NCI-H524 (cell line): ENCODE results near the gene VWA8.
"Not testable (repeated sequence)": the region's sequence is repeated elsewhere in the genome, so short reads cannot be mapped to it uniquely, and the experiment has no call there.

Experiments
- DNase-seq, 2 experiments: peaks; one replicate each; lab custom pipeline; 2025; lab: John Stamatoyannopoulos, UW

VWA8 gene

DNA sequence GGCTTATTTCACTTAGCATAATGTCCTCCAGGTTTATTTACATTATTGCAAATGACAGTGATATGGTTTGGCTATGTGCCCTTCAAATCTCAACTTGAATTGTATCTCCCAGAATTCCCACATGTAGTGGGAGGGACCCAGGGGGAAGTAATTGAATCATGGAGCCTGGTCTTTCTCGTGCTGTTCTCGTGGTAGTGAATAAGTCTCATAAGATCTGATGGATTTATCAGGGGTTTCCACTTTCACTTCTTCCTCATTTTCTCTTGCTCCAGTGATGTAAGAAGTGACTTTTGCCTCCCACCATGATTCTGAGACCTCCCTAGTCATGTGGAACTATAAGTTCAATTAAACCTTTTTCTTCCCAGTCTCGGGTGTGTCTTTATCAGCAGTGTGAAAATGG, 109.6 kb downstream of the VWA8 start:
- DNase-seq = no peak

GRCh38 chr13:41848435-41849255, 112.3 kb downstream of the VWA8 start:
- no peak for DNase-seq

DNA sequence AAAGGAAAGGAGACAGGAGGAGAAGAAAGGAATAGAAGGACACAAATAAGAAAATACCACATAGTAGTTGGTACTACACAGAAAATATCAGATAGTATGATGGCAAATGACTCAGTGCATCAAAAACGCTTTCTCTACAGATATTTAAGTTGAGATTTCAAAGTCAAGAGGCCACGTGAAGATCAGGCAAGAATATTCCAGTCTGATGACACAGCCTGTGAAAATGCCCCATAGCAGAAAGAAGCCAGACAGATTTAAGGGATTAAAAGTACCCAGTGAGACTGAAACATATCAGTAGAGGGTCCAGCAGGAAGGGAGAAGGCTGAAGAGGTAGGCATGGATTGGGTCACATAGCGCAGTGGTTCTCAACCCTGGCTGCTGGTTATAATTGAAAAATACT, 113.7 kb downstream of the VWA8 start:
- DNase-seq = no peak

DNA sequence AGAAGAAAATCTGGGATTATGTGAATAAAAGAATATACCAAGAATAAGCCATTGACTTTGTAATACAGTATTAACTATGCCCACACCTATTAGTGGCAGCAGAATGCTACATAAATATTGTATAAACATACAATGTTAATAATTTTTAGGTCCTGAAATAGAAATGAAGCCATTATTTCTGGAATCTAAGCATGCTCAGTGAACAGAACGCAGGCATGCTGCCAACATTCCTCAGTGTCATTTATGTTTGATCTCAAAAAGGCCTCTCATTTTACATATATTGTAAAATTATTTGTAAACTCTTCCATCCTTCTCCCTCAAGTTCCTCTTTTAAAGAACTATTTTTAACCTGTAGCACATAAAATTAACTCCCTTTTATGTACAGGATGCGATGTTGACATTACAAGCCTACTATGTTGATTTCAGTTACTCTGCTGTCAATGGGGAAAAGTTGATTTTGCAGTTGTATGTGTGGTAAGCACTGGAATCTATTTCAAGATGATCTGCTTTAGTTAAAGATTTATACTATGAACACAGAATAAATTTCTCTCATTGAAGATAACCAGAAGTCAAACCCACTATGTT, 118.8 kb downstream of the VWA8 start:
- no peak for DNase-seq

GRCh38 chr13:41837629-41838028, 123.3 kb downstream of the VWA8 start:
- no peak for DNase-seq

DNA sequence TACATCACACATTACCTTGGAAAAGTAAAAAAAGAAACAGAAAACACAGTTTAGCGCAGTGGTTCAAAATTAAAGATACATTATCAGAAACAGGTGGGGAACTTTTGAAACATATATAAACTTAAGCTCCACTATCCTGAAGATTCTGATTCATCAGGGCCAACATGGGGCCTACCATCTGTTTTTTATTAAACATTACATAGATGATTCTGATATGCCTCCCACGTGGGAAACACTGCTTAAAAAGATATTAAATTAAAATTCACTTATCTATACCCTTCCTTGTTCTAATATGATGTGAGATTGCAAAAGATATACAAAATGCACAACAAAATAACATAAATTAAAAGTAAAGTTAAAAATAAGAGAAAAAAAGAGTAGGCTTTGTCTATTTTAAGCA, 125.0 kb downstream of the VWA8 start:
- no peak for DNase-seq

- DNase-seq = not testable (repeated sequence)
Measured at GRCh38 chr13:41834697-41835096, 126.2 kb downstream of the VWA8 start.

DNA sequence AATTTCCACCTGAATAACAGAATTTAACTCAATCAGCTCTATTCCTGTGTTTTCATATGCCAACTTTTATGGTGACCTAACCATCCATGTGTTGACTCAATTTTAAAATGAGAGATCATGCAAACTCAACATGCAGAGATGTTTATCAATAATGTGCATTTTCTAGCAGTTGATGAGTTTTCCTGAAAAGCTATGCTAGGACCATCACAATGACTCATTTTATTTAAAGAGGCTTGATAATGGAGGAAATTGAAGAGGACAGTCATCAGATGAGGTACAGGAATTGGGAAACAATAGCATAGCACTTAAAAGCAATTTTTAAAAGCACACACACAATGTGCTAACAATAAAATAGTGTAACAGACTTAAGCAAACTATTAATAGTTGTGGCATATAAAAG, 127.1 kb downstream of the VWA8 start:
- DNase-seq = no peak

DNA sequence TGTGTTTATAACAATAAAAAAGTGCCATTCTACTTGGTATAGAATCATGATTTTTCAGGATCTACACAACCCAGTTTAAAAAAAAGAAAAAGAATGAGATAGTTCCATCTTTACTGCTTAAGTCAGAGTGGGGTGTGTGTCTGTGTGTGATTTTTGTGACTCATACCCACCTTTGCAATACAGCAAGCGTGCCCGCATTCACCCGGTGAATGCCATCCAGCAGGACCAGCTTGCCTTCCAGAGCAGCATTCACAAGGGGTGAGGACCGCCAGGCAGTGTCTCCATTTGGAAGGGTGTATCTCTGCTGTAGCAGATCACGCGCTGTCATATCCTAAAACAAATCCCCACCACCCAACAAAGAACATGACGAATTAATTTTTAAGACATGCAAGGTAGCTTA, 127.7 kb downstream of the VWA8 start:
- DNase-seq = no peak

- DNase-seq = no peak
Measured at GRCh38 chr13:41827507-41828213, 133.2 kb downstream of the VWA8 start.

GRCh38 chr13:41825691-41826090, 135.2 kb downstream of the VWA8 start:
- DNase-seq = no peak

- no peak for DNase-seq
Measured at GRCh38 chr13:41823476-41823875, 137.4 kb downstream of the VWA8 start.

DNA sequence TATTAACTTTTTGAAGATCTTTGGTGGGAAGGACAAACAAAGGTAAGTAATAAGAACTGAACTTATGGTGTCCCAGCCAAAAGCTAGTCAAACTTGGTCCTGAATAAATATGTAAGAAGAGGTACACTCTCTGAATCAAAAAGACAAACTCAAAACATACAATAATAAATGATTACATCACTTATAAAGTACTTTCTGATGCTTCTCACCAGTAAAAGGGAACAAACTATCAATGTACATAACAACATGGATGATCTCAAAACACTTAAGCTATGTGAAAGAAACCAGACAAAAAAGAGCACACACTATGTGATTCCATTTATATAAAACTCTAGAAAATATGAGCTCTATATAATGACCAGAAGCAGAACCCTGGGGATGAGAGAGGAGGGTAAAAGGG, 138.3 kb downstream of the VWA8 start:
- no peak for DNase-seq

DNA sequence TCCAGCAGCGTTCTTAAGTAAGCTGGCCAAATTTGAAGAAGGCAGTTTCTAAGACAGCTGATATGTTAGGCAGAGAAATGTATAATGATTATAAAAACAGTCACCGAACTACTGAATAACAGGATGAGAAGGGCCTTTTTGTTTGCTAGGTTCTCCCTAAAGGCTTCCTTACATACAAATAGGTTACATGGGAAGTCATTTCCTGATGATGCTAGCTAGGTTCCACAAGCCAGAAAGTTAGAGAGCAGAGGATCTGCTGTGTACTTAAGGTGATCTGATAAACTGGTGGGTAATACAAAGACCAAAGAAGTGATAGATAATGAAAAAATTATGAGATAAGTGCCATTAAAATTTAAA, 139.7 kb downstream of the VWA8 start:
- DNase-seq = no peak

GRCh38 chr13:41820581-41821237, 140.2 kb downstream of the VWA8 start:
- DNase-seq = peak; percentile 55 to 90

- DNase-seq = no peak
Measured at GRCh38 chr13:41816057-41816456, 144.9 kb downstream of the VWA8 start.

- DNase-seq = no peak
Measured at GRCh38 chr13:41813426-41813825, 147.5 kb downstream of the VWA8 start.

GRCh38 chr13:41812851-41813250, 148.1 kb downstream of the VWA8 start:
- no peak for DNase-seq

DNA sequence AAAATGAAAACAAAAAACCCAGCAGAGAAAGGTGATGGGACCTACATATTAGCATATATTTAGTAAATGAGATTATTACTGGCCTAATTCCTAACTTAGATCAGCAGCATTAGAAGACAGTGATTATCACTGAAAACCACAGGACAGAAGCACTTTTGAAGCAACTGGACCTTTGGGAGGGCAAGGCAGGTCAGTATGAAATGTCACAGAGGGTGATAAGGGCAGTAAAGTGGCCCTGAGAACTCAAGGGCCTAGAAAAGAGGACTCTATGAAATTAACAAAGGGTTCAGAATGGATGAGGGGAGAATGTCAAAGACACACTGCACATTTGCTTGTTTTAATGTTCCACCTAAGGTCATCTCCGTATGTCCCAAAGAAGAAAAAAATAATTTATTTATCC, 148.7 kb downstream of the VWA8 start:
- no peak for DNase-seq

DNA sequence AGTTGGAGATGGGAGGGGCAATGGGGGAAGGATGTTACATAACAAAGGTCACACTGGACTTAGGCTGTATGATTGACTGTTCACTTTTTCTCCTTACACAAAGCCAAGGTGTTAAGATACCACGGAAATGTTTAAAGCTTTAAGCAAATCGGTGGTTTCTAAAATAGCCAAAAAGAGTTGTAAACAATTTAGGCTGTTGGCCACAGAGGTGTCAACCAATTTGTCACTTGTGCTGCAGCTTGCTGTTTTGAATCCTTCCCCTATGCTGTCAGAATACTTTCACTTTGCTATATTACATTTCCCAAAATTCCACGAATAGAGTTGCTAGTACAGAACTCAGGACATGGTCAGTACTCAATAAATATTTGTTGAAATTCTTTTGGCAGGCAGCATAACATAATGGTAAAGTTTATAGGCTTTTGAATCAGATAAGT, 149.3 kb downstream of the VWA8 start:
- no peak for DNase-seq

- no peak for DNase-seq
Measured at GRCh38 chr13:41809962-41810361, 150.9 kb downstream of the VWA8 start.

GRCh38 chr13:41803445-41803735, 157.5 kb downstream of the VWA8 start:
- DNase-seq = not testable (repeated sequence)
